HCT116 (cell line): Measurements from ENCODE around the gene MMP15. TPM values are rescaled to one million over a fixed set of nuclear protein-coding genes. Genes with fewer than 3 reads are reported as not detected.

Experiments
- ATAC-seq: fragments of 200-7000 bp; cut with Tn5 transposase; 2 replicates; pipeline ENCODE4 v1.9.1; 2020; ENCODE audit warnings: mild to moderate bottlenecking, moderate library complexity
- BruUV-seq: library from RNA; stranded (reverse); fragments of 400-500 nt; replicated peaks from 2 replicates; lab custom pipeline; 2021; lab: Mats Ljungman, UMichigan
- CTCF ChIA-PET: fragments of 300-600 bp; sonication (Branson Sonifier 250); formaldehyde crosslinking; loops from one replicate; lab custom pipeline; 2021; ENCODE audit warnings: antibody characterized with exemption; lab: Charles Lee
- POLR2A ChIA-PET: fragments of 300-600, 350-600 bp; sonication (Branson Sonifier 250); formaldehyde crosslinking; loops from one replicate; lab custom pipeline; 2021; ENCODE audit warnings: antibody characterized with exemption; lab: Charles Lee
- RAD21 ChIA-PET, 2 experiments: fragments of 300-600 bp; sonication (Branson Sonifier 250); formaldehyde crosslinking; loops; one replicate each; lab custom pipeline; 2023; ENCODE audit warnings: low total read pairs in 2 of 2; ENCODE audit not compliant: uncharacterized antibody in 2 of 2, unreplicated experiment in 2 of 2, low non-redundant PET in 1 of 2; lab: Charles Lee
- DNase-seq: peaks from one replicate; pipeline ENCODE4 v3.0.0-alpha.2; 2010; ENCODE audit warnings: low read depth, low spot score
- H2AFZ ChIP-seq: fragments of 200-600 bp; shearing (Covaris generic), sonication (generic); 2 replicates; pipeline ENCODE4 v1.6.1; 2017; ENCODE audit warnings: low read depth, mixed run types, mixed read lengths, antibody characterized with exemption, low read length; ENCODE audit not compliant: poor library complexity, severe bottlenecking
- H3K27ac ChIP-seq: 2 replicates; pipeline ENCODE4 v1.5.1; 2012; ENCODE audit warnings: low read depth, low read length
- H3K27me3 ChIP-seq: fragments of 200-600 bp; sonication (generic); 2 replicates; pipeline ENCODE4 v1.6.1; 2016; ENCODE audit warnings: mixed run types, low read length, mixed read lengths; ENCODE audit not compliant: insufficient read depth
- H3K36me3 ChIP-seq, 2 experiments: fragments of 200-500 bp in 1 of 2; fragments of 200-600 bp in 1 of 2; sonication (Bioruptor generic) in 1 of 2; sonication (generic) in 1 of 2; 2 replicates each; pipeline versions ENCODE4 v1.5.1 to v1.6.1; 2014 to 2016; ENCODE audit warnings: low read length in 2 of 2, inconsistent platforms in 1 of 2, mixed read lengths in 1 of 2, mixed run types in 1 of 2; ENCODE audit not compliant: insufficient read depth in 2 of 2, control insufficient read depth in 1 of 2
- H3K4me1 ChIP-seq, 2 experiments: fragments of 200-600 bp in 1 of 2; sonication (generic) in 1 of 2; 2 replicates each; pipeline versions ENCODE4 v1.5.1 to v1.6.1; 2012 to 2017; ENCODE audit warnings: low read length in 2 of 2, inconsistent platforms in 1 of 2, mild to moderate bottlenecking in 1 of 2, mixed read lengths in 1 of 2, mixed run types in 1 of 2, moderate library complexity in 1 of 2; ENCODE audit not compliant: insufficient read depth in 2 of 2, control insufficient read depth in 1 of 2
- H3K4me2 ChIP-seq: fragments of 200-600 bp; sonication (generic); 2 replicates; pipeline ENCODE4 v1.6.1; 2017; ENCODE audit warnings: mixed run types, low read length, mixed read lengths
- H3K4me3 ChIP-seq, 2 experiments: fragments of 200-600 bp in 1 of 2; sonication (generic) in 1 of 2; replicated peaks in 1 of 2; 2 replicates each; pipeline ENCODE4 v1.5.1; 2011 to 2016; ENCODE audit warnings: low read length in 2 of 2, control low read depth in 1 of 2, low read depth in 1 of 2, mild to moderate bottlenecking in 1 of 2, mixed read lengths in 1 of 2, mixed run types in 1 of 2
- H3K79me2 ChIP-seq: fragments of 200-600 bp; sonication (generic); 2 replicates; pipeline ENCODE4 v1.6.1; 2017; ENCODE audit warnings: mild to moderate bottlenecking, mixed run types, low read length, moderate library complexity, mixed read lengths; ENCODE audit not compliant: insufficient read depth
- H3K9ac ChIP-seq: fragments of 200-600 bp; sonication (generic); 2 replicates; pipeline ENCODE4 v1.6.1; 2016; ENCODE audit warnings: low read length, mixed read lengths
- H3K9me2 ChIP-seq: fragments of 200-600 bp; sonication (generic), shearing (Covaris generic); 2 replicates; pipeline ENCODE4 v1.6.1; 2017; ENCODE audit warnings: mixed run types, mild to moderate bottlenecking, moderate library complexity; ENCODE audit not compliant: insufficient read depth
- H3K9me3 ChIP-seq, 2 experiments: fragments of 200-500 bp in 1 of 2; fragments of 200-600 bp in 1 of 2; sonication (Bioruptor generic) in 1 of 2; sonication (generic) in 1 of 2; 2 replicates each; pipeline ENCODE4 v1.6.1; 2014 to 2017; ENCODE audit warnings: low read length in 2 of 2, mixed read lengths in 2 of 2, inconsistent platforms in 1 of 2, low read depth in 1 of 2, mild to moderate bottlenecking in 1 of 2, mixed run types in 1 of 2, moderate library complexity in 1 of 2; ENCODE audit not compliant: control insufficient read depth in 1 of 2, insufficient read depth in 1 of 2
- H4K20me1 ChIP-seq: fragments of 200-600 bp; sonication (generic), shearing (Covaris generic); 2 replicates; pipeline ENCODE4 v1.6.1; 2017; ENCODE audit warnings: mixed run types, mild to moderate bottlenecking, moderate library complexity; ENCODE audit not compliant: insufficient read depth
- CBX3 ChIP-seq: IDR thresholded peaks from 2 replicates; pipeline ENCODE4 v1.6.1; 2012; ENCODE audit warnings: low read depth
- CEBPB ChIP-seq: IDR thresholded peaks from 2 replicates; pipeline ENCODE4 v1.6.1; 2012; ENCODE audit warnings: low read depth
- EGR1 ChIP-seq: IDR thresholded peaks from 2 replicates; pipeline ENCODE4 v1.6.1; 2012; ENCODE audit warnings: low read depth
- ELF1 ChIP-seq: IDR thresholded peaks from 2 replicates; pipeline ENCODE4 v1.6.1; 2012; ENCODE audit warnings: low read depth, borderline replicate concordance
- EZH2phosphoT487 ChIP-seq: fragments of 200-600 bp; IDR thresholded peaks from 2 replicates; pipeline ENCODE4 v1.6.1; 2018; ENCODE audit warnings: antibody characterized with exemption, borderline replicate concordance
- JUND ChIP-seq: IDR thresholded peaks from 2 replicates; pipeline ENCODE4 v1.6.1; 2012
- POLR2A ChIP-seq: IDR thresholded peaks from 2 replicates; pipeline ENCODE4 v1.7.0; 2011; ENCODE audit warnings: borderline replicate concordance; ENCODE audit not compliant: insufficient read depth, insufficient read length; ENCODE audit errors: extremely low read depth
- POLR2AphosphoS5 ChIP-seq: IDR thresholded peaks from 2 replicates; pipeline ENCODE4 v1.6.1; 2011; ENCODE audit warnings: mild to moderate bottlenecking, low read depth, low read length, moderate library complexity
- RAD21 ChIP-seq: IDR thresholded peaks from 2 replicates; pipeline ENCODE4 v1.6.1; 2012; ENCODE audit warnings: low read depth, mild to moderate bottlenecking
- SIN3A ChIP-seq: IDR thresholded peaks from 2 replicates; pipeline ENCODE4 v1.6.1; 2012; ENCODE audit warnings: low read depth
- SP1 ChIP-seq: IDR thresholded peaks from 2 replicates; pipeline ENCODE4 v1.6.1; 2012; ENCODE audit warnings: low read depth
- SRF ChIP-seq: IDR thresholded peaks from 2 replicates; pipeline ENCODE4 v1.6.1; 2012; ENCODE audit warnings: low read depth
- TCF7L2 ChIP-seq: IDR thresholded peaks from 2 replicates; pipeline ENCODE4 v1.7.0; 2011; ENCODE audit warnings: borderline replicate concordance, inconsistent platforms; ENCODE audit not compliant: insufficient read depth, insufficient read length; ENCODE audit errors: extremely low read depth
- YY1 ChIP-seq: IDR thresholded peaks from 2 replicates; pipeline ENCODE4 v1.6.1; 2011; ENCODE audit warnings: low read length, low read depth, moderate library complexity, mild to moderate bottlenecking; ENCODE audit not compliant: insufficient replicate concordance; ENCODE audit errors: extremely low read depth
- ZNF274 ChIP-seq: fragments of 200-500 bp; sonication (Bioruptor generic); IDR thresholded peaks from 2 replicates; pipeline ENCODE4 v1.6.1; 2014; ENCODE audit warnings: mild to moderate bottlenecking, low read depth, low read length, inconsistent platforms
- intact Hi-C: fragments of 100-400 bp; cut with micrococcal nuclease; formaldehyde crosslinking; loops from 2 replicates; pipeline ENCODE4 v1.10.0; 2022
- total RNA-seq: library from RNA; stranded (reverse); gene quantifications from one replicate; pipeline ENCODE4 v1.2.1, GENCODE V29; 2021; ENCODE audit not compliant: unreplicated experiment
- TF ChIP-seq, protein P1 (sequence below): IDR thresholded peaks from 2 replicates; pipeline ENCODE4 v1.6.1; 2012; ENCODE audit warnings: low read depth
- TF ChIP-seq, protein P2 (sequence below): IDR thresholded peaks from 2 replicates; pipeline ENCODE4 v1.6.1; 2012
- TF ChIP-seq, protein P3 (sequence below): IDR thresholded peaks from 2 replicates; pipeline ENCODE4 v1.6.1; 2012
- TF ChIP-seq, protein P4 (sequence below), 3 experiments: fragments of 200-600 bp in 1 of 3; sonication (generic) in 1 of 3; IDR thresholded peaks in 2 of 3; conservative IDR thresholded peaks in 1 of 3; 2 replicates each; pipeline ENCODE4 v1.5.1; 2012 to 2017; ENCODE audit warnings: low read depth in 2 of 3, low read length in 2 of 3, antibody characterized with exemption in 1 of 3, borderline replicate concordance in 1 of 3, control low read depth in 1 of 3, mild to moderate bottlenecking in 1 of 3, mixed read lengths in 1 of 3, mixed run types in 1 of 3, moderate library complexity in 1 of 3; ENCODE audit not compliant: insufficient read depth in 1 of 3
- TF ChIP-seq, protein P5 (sequence below): IDR thresholded peaks from 2 replicates; pipeline ENCODE4 v1.6.1; 2011; ENCODE audit warnings: mild to moderate bottlenecking, low read length, moderate library complexity; ENCODE audit not compliant: insufficient replicate concordance; ENCODE audit errors: extremely low read depth

MMP15 gene
- total RNA-seq, 1 experiment from 2014 or later, result 38.5 TPM

DNA sequence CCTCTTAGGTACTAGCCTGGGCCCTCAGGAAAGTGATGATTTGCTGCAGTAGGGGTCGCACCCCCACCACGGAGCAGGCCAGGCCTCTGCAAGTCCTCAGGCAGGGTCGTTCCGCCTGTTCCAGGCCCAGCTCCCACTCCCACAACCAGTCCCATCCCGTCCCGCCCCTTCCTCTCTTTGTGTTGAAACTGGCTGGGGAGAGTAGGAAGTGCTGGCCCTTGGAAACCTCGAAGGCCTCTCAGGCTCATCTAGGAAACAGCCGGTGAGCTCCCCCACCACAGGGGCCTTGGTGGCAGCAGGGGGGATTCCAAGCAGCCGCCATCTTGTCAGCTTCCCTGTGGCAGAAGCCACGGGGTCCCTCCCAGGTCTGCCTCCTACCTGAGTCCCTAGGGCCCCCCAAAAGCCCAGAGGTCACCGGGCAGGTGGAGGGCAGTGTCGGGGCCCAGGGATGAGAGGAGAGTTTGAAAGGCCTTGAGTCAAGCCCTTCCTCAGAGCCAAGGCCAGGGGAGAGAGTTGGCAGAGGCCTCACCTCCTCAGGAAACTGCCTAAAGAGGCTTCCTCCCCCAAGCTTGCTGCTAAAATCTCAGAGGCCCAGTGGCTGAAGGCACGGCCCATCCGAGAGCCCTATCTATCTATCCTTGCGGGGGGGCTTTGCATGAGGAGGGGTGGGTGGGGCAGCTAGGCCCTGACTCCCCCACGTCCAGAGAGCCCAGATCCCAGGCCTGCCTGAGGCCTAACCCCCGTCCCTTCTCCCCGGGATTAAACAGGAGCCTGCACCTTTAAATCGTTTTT lies 22.2 kb downstream of the MMP15 start:
- Histone ChIP-seq H3K27ac (no peak overlapping the region), H3K4me2 (no peak overlapping the region), H3K4me3 (no peak overlapping the region), H3K9ac (no peak overlapping the region), H3K9me3 (no peaks in the 10 kb centered on the region), H4K20me1 (no peaks in the 10 kb centered on the region), H3K27me3 (no peaks in the 10 kb centered on the region), H3K9me2 (no peaks in the 10 kb centered on the region), H2AFZ (no peak overlapping the region), H3K4me1 (no peaks in the 10 kb centered on the region)
- ChIA-PET RAD21 (no interaction called here), POLR2A (no interaction called here), CTCF (no interaction called here)
- DNase-seq (no peak), ATAC-seq (no peak)
- intact Hi-C loops, result no loop called here
- no peak for TF ChIP-seq SP1
- no peak for TF ChIP-seq SIN3A
- TF ChIP-seq YY1, result no peak
- TF ChIP-seq CBX3, result no peak
- no peak for TF ChIP-seq ELF1
- TF ChIP-seq ZNF274, result no peak
- TF ChIP-seq, protein P1, sequence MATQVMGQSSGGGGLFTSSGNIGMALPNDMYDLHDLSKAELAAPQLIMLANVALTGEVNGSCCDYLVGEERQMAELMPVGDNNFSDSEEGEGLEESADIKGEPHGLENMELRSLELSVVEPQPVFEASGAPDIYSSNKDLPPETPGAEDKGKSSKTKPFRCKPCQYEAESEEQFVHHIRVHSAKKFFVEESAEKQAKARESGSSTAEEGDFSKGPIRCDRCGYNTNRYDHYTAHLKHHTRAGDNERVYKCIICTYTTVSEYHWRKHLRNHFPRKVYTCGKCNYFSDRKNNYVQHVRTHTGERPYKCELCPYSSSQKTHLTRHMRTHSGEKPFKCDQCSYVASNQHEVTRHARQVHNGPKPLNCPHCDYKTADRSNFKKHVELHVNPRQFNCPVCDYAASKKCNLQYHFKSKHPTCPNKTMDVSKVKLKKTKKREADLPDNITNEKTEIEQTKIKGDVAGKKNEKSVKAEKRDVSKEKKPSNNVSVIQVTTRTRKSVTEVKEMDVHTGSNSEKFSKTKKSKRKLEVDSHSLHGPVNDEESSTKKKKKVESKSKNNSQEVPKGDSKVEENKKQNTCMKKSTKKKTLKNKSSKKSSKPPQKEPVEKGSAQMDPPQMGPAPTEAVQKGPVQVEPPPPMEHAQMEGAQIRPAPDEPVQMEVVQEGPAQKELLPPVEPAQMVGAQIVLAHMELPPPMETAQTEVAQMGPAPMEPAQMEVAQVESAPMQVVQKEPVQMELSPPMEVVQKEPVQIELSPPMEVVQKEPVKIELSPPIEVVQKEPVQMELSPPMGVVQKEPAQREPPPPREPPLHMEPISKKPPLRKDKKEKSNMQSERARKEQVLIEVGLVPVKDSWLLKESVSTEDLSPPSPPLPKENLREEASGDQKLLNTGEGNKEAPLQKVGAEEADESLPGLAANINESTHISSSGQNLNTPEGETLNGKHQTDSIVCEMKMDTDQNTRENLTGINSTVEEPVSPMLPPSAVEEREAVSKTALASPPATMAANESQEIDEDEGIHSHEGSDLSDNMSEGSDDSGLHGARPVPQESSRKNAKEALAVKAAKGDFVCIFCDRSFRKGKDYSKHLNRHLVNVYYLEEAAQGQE, result no peak
- no peak for TF ChIP-seq RAD21
- no peak for TF ChIP-seq JUND
- TF ChIP-seq EZH2phosphoT487, result no peak
- TF ChIP-seq POLR2A, result no peak
- no peak for TF ChIP-seq TCF7L2
- TF ChIP-seq, protein P2, sequence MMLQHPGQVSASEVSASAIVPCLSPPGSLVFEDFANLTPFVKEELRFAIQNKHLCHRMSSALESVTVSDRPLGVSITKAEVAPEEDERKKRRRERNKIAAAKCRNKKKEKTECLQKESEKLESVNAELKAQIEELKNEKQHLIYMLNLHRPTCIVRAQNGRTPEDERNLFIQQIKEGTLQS, result no peak
- TF ChIP-seq CEBPB, result no peak
- TF ChIP-seq, protein P3, sequence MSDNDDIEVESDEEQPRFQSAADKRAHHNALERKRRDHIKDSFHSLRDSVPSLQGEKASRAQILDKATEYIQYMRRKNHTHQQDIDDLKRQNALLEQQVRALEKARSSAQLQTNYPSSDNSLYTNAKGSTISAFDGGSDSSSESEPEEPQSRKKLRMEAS, result no peak
- TF ChIP-seq, protein P4, sequence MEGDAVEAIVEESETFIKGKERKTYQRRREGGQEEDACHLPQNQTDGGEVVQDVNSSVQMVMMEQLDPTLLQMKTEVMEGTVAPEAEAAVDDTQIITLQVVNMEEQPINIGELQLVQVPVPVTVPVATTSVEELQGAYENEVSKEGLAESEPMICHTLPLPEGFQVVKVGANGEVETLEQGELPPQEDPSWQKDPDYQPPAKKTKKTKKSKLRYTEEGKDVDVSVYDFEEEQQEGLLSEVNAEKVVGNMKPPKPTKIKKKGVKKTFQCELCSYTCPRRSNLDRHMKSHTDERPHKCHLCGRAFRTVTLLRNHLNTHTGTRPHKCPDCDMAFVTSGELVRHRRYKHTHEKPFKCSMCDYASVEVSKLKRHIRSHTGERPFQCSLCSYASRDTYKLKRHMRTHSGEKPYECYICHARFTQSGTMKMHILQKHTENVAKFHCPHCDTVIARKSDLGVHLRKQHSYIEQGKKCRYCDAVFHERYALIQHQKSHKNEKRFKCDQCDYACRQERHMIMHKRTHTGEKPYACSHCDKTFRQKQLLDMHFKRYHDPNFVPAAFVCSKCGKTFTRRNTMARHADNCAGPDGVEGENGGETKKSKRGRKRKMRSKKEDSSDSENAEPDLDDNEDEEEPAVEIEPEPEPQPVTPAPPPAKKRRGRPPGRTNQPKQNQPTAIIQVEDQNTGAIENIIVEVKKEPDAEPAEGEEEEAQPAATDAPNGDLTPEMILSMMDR (IDR thresholded peaks at IDR 0.05 in 2 of 3, conservative IDR thresholded peaks at IDR 0.05 in 1 of 3; ENCODE audit: borderline replicate concordance in 1 of 3, insufficient read depth in 1 of 3, low read depth in 2 of 3, low read length in 2 of 3), result no peak
- TF ChIP-seq, protein P5, sequence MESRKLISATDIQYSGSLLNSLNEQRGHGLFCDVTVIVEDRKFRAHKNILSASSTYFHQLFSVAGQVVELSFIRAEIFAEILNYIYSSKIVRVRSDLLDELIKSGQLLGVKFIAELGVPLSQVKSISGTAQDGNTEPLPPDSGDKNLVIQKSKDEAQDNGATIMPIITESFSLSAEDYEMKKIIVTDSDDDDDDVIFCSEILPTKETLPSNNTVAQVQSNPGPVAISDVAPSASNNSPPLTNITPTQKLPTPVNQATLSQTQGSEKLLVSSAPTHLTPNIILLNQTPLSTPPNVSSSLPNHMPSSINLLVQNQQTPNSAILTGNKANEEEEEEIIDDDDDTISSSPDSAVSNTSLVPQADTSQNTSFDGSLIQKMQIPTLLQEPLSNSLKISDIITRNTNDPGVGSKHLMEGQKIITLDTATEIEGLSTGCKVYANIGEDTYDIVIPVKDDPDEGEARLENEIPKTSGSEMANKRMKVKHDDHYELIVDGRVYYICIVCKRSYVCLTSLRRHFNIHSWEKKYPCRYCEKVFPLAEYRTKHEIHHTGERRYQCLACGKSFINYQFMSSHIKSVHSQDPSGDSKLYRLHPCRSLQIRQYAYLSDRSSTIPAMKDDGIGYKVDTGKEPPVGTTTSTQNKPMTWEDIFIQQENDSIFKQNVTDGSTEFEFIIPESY, result no peak
- TF ChIP-seq EGR1, result no peak
- no peak for TF ChIP-seq POLR2AphosphoS5
- TF ChIP-seq SRF, result no peak
- TF ChIP-seq, all 23 proteins: peak for 0
- Histone ChIP-seq H3K36me3 (peaks cover 0 to 2% of the 10 kb centered on the region in 2 experiments; a peak in 1 of 4 replicates), H3K79me2 (no peaks in the 10 kb centered on the region)
- no TSS peak for BruUV-seq
